ENCODE data around the gene PLG.
A peak's percentile ranks its signal among the peaks of the same experiment; 100 is the strongest.
"Not testable (repeated sequence)": the region's sequence is repeated elsewhere in the genome, so short reads cannot be mapped to it uniquely, and the experiment has no call there.

The PLG gene

DNA sequence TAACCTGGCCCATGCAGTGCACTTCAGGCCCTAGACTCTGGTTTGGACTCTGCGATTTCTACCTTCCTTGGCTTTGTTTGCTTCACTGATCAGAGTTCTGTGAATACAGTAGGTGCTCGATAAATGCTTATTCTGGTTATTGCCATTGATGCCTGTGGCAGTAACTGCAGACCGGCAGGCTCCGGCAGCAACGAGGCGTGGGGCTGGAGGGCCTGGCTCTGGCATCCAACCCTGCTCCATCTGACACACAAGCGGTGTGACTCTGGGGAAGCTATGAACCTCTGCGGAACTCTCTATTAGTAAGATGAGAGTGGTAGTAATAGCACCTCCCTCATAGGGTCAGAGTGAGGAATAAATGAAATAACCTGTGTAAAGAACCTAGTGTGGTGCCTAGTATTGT, 66.1 kb downstream of the PLG start:
- no peak for DNase-seq (ENCODE audit: low spot score in 2 of 2)
- Histone ChIP-seq H3K4me1 (no peaks in the 10 kb centered on the region), H3K27me3 (ENCODE audit: low read depth) (no peaks in the 10 kb centered on the region), H3K36me3 (replicated peaks) (no peaks in the 10 kb centered on the region), H3K4me3 (no peak overlapping the region), H3K9me3 (no peaks in the 10 kb centered on the region)
- in situ Hi-C loops (cut with MboI; ENCODE audit: low sequenced_read_pairs), result no loop called here

- no peaks in the 10 kb centered on the region for H3K9me3 ChIP-seq
- H3K36me3 ChIP-seq (replicated peaks), result no peaks in the 10 kb centered on the region
- no peak overlapping the region for H3K4me3 ChIP-seq
- H3K4me1 ChIP-seq, result no peaks in the 10 kb centered on the region
- in situ Hi-C loops (cut with MboI; ENCODE audit: low sequenced_read_pairs), result no loop called here
- DNase-seq (ENCODE audit: low spot score in 2 of 2), result no peak
- H3K27me3 ChIP-seq (ENCODE audit: low read depth), result no peaks in the 10 kb centered on the region
Measured at GRCh38 chr6:160774399-160774798, 72.4 kb downstream of the PLG start.

DNA sequence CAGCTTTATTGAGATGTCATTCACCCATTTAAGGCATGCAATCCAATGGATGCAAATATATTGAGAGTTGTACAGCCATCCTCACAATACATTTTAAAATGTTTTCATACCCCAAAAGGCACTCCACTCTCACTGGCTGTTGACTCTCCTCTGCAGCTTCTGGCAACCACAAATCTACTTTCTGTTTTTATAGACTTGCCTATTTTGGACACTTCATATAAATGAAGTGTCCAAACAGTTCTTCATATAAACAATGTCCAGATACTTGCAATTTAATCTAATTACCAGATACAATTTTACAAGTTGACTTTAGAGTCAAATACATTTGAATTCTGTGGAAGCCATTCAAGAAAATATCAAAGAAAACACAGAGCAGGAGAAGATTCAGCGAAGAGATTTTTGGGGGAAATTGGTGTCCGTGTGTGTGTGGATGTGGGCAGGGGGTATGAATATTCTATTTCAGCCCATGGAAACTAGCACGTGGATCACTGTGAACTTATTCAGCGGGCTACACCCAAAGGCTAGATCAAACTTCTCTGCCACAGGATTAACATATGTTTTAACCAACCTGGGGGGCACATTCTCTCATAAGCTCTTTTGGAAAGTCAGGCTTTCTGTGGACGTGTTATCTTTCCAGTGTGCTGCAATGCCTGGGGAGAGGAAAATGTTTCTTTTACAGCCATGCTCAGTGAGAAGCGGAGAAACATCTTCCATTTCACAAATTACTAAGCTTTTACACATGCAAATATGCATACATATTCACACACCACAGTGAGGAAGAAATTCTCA, 73.9 kb downstream of the PLG start:
- DNase-seq (ENCODE audit: low spot score in 2 of 2), result no peak
- no peaks in the 10 kb centered on the region for H3K4me1 ChIP-seq
- H3K36me3 ChIP-seq (replicated peaks), result no peaks in the 10 kb centered on the region
- no peak overlapping the region for H3K4me3 ChIP-seq
- H3K27me3 ChIP-seq (ENCODE audit: low read depth), result no peaks in the 10 kb centered on the region
- no peaks in the 10 kb centered on the region for H3K9me3 ChIP-seq
- in situ Hi-C loops (cut with MboI; ENCODE audit: low sequenced_read_pairs), result no loop called here

GRCh38 chr6:160779095-160779494, 77.1 kb downstream of the PLG start:
- H3K27me3 ChIP-seq (ENCODE audit: low read depth); H3K36me3 ChIP-seq (replicated peaks); H3K4me3 ChIP-seq; H3K4me1 ChIP-seq; H3K9me3 ChIP-seq; DNase-seq (ENCODE audit: low spot score in 2 of 2); in situ Hi-C loops (cut with MboI; ENCODE audit: low sequenced_read_pairs): not testable (repeated sequence)

- H3K27me3 ChIP-seq (ENCODE audit: low read depth); DNase-seq (ENCODE audit: low spot score in 2 of 2); in situ Hi-C loops (cut with MboI; ENCODE audit: low sequenced_read_pairs); H3K4me1 ChIP-seq; H3K36me3 ChIP-seq (replicated peaks); H3K4me3 ChIP-seq; H3K9me3 ChIP-seq: not testable (repeated sequence)
Measured at GRCh38 chr6:160780656-160781055, 78.6 kb downstream of the PLG start.

DNA sequence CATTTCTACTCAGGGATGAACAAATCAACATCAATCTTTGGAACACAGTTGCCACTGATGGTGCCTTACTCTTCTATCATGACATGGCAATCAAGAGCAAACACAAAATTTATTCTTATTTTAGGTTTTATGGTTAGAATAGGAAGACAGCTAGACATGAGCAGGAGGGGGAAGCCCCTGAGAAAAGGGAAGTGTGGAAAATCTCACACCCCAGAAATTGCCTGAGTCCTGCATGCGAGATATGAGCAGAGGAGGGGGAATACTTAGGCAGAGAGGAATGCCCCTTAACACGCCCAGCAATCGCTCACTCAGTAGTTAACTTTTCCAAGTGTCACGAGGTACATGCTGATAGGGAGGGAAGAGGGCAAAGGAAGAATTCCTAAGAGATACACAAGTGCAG, 79.3 kb downstream of the PLG start:
- in situ Hi-C loops (cut with MboI; ENCODE audit: low sequenced_read_pairs), result no loop called here
- no peaks in the 10 kb centered on the region for H3K36me3 ChIP-seq (replicated peaks)
- no peaks in the 10 kb centered on the region for H3K9me3 ChIP-seq
- H3K4me1 ChIP-seq, result no peaks in the 10 kb centered on the region
- H3K27me3 ChIP-seq (ENCODE audit: low read depth), result no peaks in the 10 kb centered on the region; the same call in 1 of the 2 replicates
- DNase-seq (ENCODE audit: low spot score in 2 of 2), result no peak
- H3K4me3 ChIP-seq, result no peak overlapping the region

DNA sequence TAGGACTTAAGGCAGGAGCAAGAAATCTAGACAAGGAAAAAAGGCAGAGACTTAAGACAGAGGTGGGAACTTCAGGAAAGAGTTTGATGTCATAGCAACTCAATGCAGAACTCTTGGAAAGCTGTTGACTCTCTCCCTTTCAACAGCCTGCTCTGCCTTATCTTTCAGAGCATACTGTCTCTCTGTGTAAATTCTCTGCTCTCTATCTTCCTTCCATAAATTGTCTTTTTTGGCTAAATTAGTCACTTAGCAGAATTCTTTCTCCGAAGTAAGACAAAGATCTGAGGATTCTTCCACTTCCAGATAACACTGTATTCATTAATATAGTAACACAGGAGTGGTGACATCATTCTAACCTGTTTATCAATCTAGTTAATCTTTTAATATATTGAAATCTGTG, 80.2 kb downstream of the PLG start:
- no peaks in the 10 kb centered on the region; the same call in 1 of the 2 replicates for H3K27me3 ChIP-seq (ENCODE audit: low read depth)
- H3K36me3 ChIP-seq (replicated peaks), result no peaks in the 10 kb centered on the region
- H3K4me1 ChIP-seq, result no peaks in the 10 kb centered on the region
- DNase-seq (ENCODE audit: low spot score in 2 of 2), result no peak
- no peaks in the 10 kb centered on the region for H3K9me3 ChIP-seq
- in situ Hi-C loops (cut with MboI; ENCODE audit: low sequenced_read_pairs), result no loop called here
- H3K4me3 ChIP-seq, result no peak overlapping the region

- no peak for DNase-seq (ENCODE audit: low spot score in 2 of 2)
- Histone ChIP-seq H3K36me3 (replicated peaks) (no peaks in the 10 kb centered on the region), H3K4me1 (no peaks in the 10 kb centered on the region), H3K9me3 (no peaks in the 10 kb centered on the region), H3K27me3 (ENCODE audit: low read depth) (no peaks in the 10 kb centered on the region; the same call in 1 of the 2 replicates), H3K4me3 (no peak overlapping the region)
- in situ Hi-C loops (cut with MboI; ENCODE audit: low sequenced_read_pairs), result no loop called here
Measured at GRCh38 chr6:160783741-160784140, 81.7 kb downstream of the PLG start.

DNA sequence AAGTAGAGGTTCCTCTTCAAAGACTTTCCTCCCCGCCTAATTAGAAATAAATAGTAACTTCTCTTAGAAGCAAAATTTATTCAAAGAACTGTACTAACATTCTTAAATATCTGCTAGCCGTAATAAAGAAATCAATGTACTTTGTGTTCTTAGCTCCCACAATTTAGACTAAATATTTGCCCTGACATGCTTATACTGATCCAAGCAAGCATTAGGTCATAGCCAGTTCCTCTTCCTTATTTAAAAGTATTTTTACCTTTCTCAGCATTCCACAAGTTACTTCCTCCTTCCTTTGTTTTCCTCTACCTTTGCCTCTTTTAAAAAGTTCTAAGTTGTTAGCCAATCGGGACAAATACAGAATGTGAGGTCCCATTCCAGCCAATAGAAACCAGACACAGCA, 86.1 kb downstream of the PLG start:
- DNase-seq (ENCODE audit: low spot score in 2 of 2); H3K4me3 ChIP-seq; H3K9me3 ChIP-seq; H3K36me3 ChIP-seq (replicated peaks); H3K4me1 ChIP-seq; H3K27me3 ChIP-seq (ENCODE audit: low read depth); in situ Hi-C loops (cut with MboI; ENCODE audit: low sequenced_read_pairs): not testable (repeated sequence)

- Histone ChIP-seq H3K27me3 (ENCODE audit: low read depth) (no peaks in the 10 kb centered on the region; the same call in 1 of the 2 replicates), H3K36me3 (replicated peaks) (no peaks in the 10 kb centered on the region), H3K4me3 (no peak overlapping the region), H3K4me1 (no peaks in the 10 kb centered on the region), H3K9me3 (no peaks in the 10 kb centered on the region)
- no peak for DNase-seq (ENCODE audit: low spot score in 2 of 2)
- in situ Hi-C loops (cut with MboI; ENCODE audit: low sequenced_read_pairs), result no loop called here
Measured at GRCh38 chr6:160788806-160789205, 86.8 kb downstream of the PLG start.

GRCh38 chr6:160789263-160790027, 87.4 kb downstream of the PLG start:
- Histone ChIP-seq H3K27me3 (ENCODE audit: low read depth) (no peaks in the 10 kb centered on the region), H3K9me3 (no peaks in the 10 kb centered on the region), H3K4me3 (no peak overlapping the region), H3K36me3 (replicated peaks) (no peaks in the 10 kb centered on the region), H3K4me1 (no peaks in the 10 kb centered on the region; the same call in 1 of the 2 replicates)
- in situ Hi-C loops (cut with MboI; ENCODE audit: low sequenced_read_pairs), result no loop called here
- no peak for DNase-seq (ENCODE audit: low spot score in 2 of 2)

- Histone ChIP-seq H3K27me3 (ENCODE audit: low read depth) (no peaks in the 10 kb centered on the region), H3K36me3 (replicated peaks) (no peaks in the 10 kb centered on the region), H3K9me3 (no peaks in the 10 kb centered on the region), H3K4me1 (no peaks in the 10 kb centered on the region; the same call in 1 of the 2 replicates), H3K4me3 (no peak overlapping the region)
- DNase-seq (ENCODE audit: low spot score in 2 of 2), result peak in 1 of 2 experiments; percentile 23
- in situ Hi-C loops (cut with MboI; ENCODE audit: low sequenced_read_pairs), result no loop called here
Measured at GRCh38 chr6:160790028-160790792, 88.2 kb downstream of the PLG start.

DNA sequence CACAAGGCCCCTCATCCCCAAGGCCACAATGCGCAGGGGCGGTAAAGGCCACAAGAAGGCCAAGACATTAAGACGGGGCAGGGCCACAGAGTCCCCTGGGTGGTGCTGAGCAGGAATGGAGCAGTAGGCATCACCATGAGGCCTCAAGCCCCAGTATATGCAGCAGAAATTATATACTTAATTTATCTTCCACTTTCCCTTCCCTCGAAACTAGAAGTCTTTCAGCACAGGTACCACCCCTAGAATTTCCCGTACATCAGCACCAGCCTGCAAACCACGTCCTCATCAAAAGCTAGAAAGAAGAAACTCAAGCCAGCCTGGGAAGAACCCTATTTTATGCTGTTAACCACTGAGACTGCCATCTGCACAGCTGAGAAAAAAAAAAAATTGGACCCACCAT, 89.4 kb downstream of the PLG start:
- H3K4me1 ChIP-seq, result no peaks in the 10 kb centered on the region; the same call in 1 of the 2 replicates
- no peak for DNase-seq (ENCODE audit: low spot score in 2 of 2)

GRCh38 chr6:160791981-160792418, 90.0 kb downstream of the PLG start:
- DNase-seq (ENCODE audit: low spot score in 2 of 2), result no peak
- no peaks in the 10 kb centered on the region; the same call in 1 of the 2 replicates for H3K4me1 ChIP-seq
- H3K36me3 ChIP-seq (replicated peaks), result no peaks in the 10 kb centered on the region
- H3K9me3 ChIP-seq, result no peaks in the 10 kb centered on the region
- no peaks in the 10 kb centered on the region for H3K27me3 ChIP-seq (ENCODE audit: low read depth)
- no peak overlapping the region for H3K4me3 ChIP-seq
- in situ Hi-C loops (cut with MboI; ENCODE audit: low sequenced_read_pairs), result no loop called here

More for the DNA sequence above, 89.4 kb downstream of the PLG start:
- in situ Hi-C loops (cut with MboI; ENCODE audit: low sequenced_read_pairs), result no loop called here
- H3K27me3 ChIP-seq (ENCODE audit: low read depth), result no peaks in the 10 kb centered on the region
- H3K9me3 ChIP-seq, result no peaks in the 10 kb centered on the region
- H3K4me3 ChIP-seq, result no peak overlapping the region
- no peaks in the 10 kb centered on the region for H3K36me3 ChIP-seq (replicated peaks)

Data from HAP-1 (cell line).